ENCODE data around the gene NECTIN1.

DNA sequence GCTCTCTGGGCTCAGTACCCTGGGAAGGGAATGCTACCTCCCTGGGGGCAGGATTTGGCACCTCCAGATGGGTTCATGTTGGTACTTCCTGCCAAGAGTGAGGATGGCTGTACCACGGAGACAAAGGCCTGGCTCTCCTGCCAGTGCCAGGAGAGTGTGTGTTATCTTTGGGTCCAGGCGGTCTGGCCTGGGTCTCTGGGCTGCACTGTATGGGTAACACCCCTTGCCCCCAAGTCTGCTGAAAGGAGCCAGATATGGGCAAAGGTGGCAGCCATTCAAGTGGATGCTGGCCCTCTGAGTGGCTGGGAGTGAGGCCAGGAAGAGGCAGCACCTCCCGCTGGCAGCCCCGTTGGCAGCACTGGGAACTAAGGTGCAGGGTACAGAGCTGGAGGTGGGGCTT lies 91.5 kb downstream of the NECTIN1 start:
- TF ChIP-seq, protein P1, sequence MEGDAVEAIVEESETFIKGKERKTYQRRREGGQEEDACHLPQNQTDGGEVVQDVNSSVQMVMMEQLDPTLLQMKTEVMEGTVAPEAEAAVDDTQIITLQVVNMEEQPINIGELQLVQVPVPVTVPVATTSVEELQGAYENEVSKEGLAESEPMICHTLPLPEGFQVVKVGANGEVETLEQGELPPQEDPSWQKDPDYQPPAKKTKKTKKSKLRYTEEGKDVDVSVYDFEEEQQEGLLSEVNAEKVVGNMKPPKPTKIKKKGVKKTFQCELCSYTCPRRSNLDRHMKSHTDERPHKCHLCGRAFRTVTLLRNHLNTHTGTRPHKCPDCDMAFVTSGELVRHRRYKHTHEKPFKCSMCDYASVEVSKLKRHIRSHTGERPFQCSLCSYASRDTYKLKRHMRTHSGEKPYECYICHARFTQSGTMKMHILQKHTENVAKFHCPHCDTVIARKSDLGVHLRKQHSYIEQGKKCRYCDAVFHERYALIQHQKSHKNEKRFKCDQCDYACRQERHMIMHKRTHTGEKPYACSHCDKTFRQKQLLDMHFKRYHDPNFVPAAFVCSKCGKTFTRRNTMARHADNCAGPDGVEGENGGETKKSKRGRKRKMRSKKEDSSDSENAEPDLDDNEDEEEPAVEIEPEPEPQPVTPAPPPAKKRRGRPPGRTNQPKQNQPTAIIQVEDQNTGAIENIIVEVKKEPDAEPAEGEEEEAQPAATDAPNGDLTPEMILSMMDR (IDR thresholded peaks at IDR 0.05; ENCODE audit: low read depth, low read length): no peak
- no peak for TF ChIP-seq MYC (IDR thresholded peaks at IDR 0.05; ENCODE audit: low read depth, low read length)
- TF ChIP-seq, protein P2, sequence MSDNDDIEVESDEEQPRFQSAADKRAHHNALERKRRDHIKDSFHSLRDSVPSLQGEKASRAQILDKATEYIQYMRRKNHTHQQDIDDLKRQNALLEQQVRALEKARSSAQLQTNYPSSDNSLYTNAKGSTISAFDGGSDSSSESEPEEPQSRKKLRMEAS (IDR thresholded peaks at IDR 0.05; ENCODE audit: low read depth, low read length): no peak
